Epithelial cell of prostate (primary cell): ENCODE results near the gene DEFB127.
"Not testable (repeated sequence)": the region's sequence is repeated elsewhere in the genome, so short reads cannot be mapped to it uniquely, and the experiment has no call there.

Experiments used
- DNase-seq: peaks from one replicate; pipeline ENCODE4 v3.0.0-alpha.2; 2011; ENCODE audit warnings: low read depth, low spot score
- H3K27ac ChIP-seq: fragments of 450-650 bp; 2 replicates; pipeline ENCODE4 v1.5.1; 2017; ENCODE audit warnings: mild to moderate bottlenecking

DEFB127 gene

GRCh38 chr20:157154-157553, at the start of gene DEFB127:
TSS of gene DEFB127 (plus strand) at chr20:157454. CDS start at chr20:157545, 91 bp downstream.
- no peak within 1 kb of the TSS for H3K27ac ChIP-seq
- DNase-seq: no peak

GRCh38 chr20:112396-112795, 44.9 kb upstream of the DEFB127 start:
- DNase-seq: no peak

GRCh38 chr20:117518-117917, 39.7 kb upstream of the DEFB127 start:
- H3K27ac ChIP-seq: no peak overlapping the region

More at GRCh38 chr20:112396-112795, 44.9 kb upstream of the DEFB127 start:
- H3K27ac ChIP-seq: no peak overlapping the region

GRCh38 chr20:129786-130323, 27.4 kb upstream of the DEFB127 start:
- not testable (repeated sequence) for H3K27ac ChIP-seq, DNase-seq

More at GRCh38 chr20:117518-117917, 39.7 kb upstream of the DEFB127 start:
- DNase-seq: no peak

GRCh38 chr20:137668-138490, 19.4 kb upstream of the DEFB127 start:
- DNase-seq: no peak

GRCh38 chr20:142290-142689, 15.0 kb upstream of the DEFB127 start, which contains the start of gene DEFB126:
TSS of gene DEFB126 (plus strand) at chr20:142590. CDS start at chr20:142629, 39 bp downstream.
- DNase-seq: no peak
- H3K27ac ChIP-seq: no peak within 1 kb of the TSS

More at GRCh38 chr20:137668-138490, 19.4 kb upstream of the DEFB127 start:
- no peak overlapping the region for H3K27ac ChIP-seq

- no peak for DNase-seq
- H3K27ac ChIP-seq: no peak overlapping the region
Measured at GRCh38 chr20:145877-146276, 11.4 kb upstream of the DEFB127 start.

GRCh38 chr20:152131-152530, 5.1 kb upstream of the DEFB127 start:
- DNase-seq: no peak
- no peak overlapping the region for H3K27ac ChIP-seq

- no peak for DNase-seq
- no peak overlapping the region for H3K27ac ChIP-seq
Measured at GRCh38 chr20:164618-165017, 7.4 kb downstream of the DEFB127 start.

- no peak for DNase-seq
- no peak overlapping the region for H3K27ac ChIP-seq
Measured at GRCh38 chr20:168876-169275, 11.6 kb downstream of the DEFB127 start.

GRCh38 chr20:184288-184687, 27.0 kb downstream of the DEFB127 start:
- no peak overlapping the region for H3K27ac ChIP-seq
- DNase-seq: no peak

GRCh38 chr20:187733-188132, 30.5 kb downstream of the DEFB127 start:
- no peak overlapping the region for H3K27ac ChIP-seq
- DNase-seq: no peak

GRCh38 chr20:189611-190010, 32.4 kb downstream of the DEFB127 start, which contains the start of gene DEFB128:
TSS of gene DEFB128 (minus strand) at chr20:189711. CDS start at chr20:189623, 88 bp downstream.
- no peak for DNase-seq
- H3K27ac ChIP-seq: no peak within 1 kb of the TSS

- no peak overlapping the region for H3K27ac ChIP-seq
- DNase-seq: no peak
Measured at GRCh38 chr20:198225-198624, 41.0 kb downstream of the DEFB127 start.

- no peak for DNase-seq
- no peak overlapping the region for H3K27ac ChIP-seq
Measured at GRCh38 chr20:199996-200395, 42.7 kb downstream of the DEFB127 start.

GRCh38 chr20:203630-204029, 46.4 kb downstream of the DEFB127 start:
- H3K27ac ChIP-seq, DNase-seq: not testable (repeated sequence)
